Measurements from ENCODE around the gene TEC. TPM values are rescaled to one million over a fixed set of nuclear protein-coding genes. Genes with fewer than 3 reads are reported as not detected.

Gene TEC
- total RNA-seq, 6 experiments from 2014 or later = 1.5 to 4.2 (median 3.0) TPM

GRCh38 chr4:48122756-48123155 lies 146.9 kb downstream of the TEC start:
- H3K9me3 ChIP-seq = no peaks in the 10 kb centered on the region
- ATAC-seq = no peak

GRCh38 chr4:48121180-48121579 lies 148.5 kb downstream of the TEC start:
- Histone ChIP-seq H3K4me3 (no peak overlapping the region), H3K4me1 (no peaks in the 10 kb centered on the region), H3K27ac (no peak overlapping the region), H3K27me3 (no peaks in the 10 kb centered on the region), H3K9me3 (no peaks in the 10 kb centered on the region), H3K36me3 (no peaks in the 10 kb centered on the region)
- 83% methylated on average over 2 of the region's 2 CpGs for WGBS (ENCODE audit: insufficient coverage, low coverage, low lambda C conversion rate, missing lambda C conversion rate)
- ATAC-seq (no peak), DNase-seq (no peak)
- intact Hi-C loops (cut with DNase I) = loop anchor here in 1 of 2 donors (10.0 kb wide), 1 partner anchor 154 kb away; no protein-coding TSS in a partner anchor
- TF ChIP-seq CTCF (IDR thresholded peaks at IDR 0.05) = no peak
- no peak for TF ChIP-seq POLR2A (IDR thresholded peaks at IDR 0.05)

More at GRCh38 chr4:48122756-48123155, 146.9 kb downstream of the TEC start:
- H3K36me3 ChIP-seq = no peaks in the 10 kb centered on the region
- 75% methylated on average over 1 of the region's 1 CpG for WGBS (ENCODE audit: insufficient coverage, low coverage, low lambda C conversion rate, missing lambda C conversion rate)
- TF ChIP-seq POLR2A (IDR thresholded peaks at IDR 0.05) (no peak), CTCF (IDR thresholded peaks at IDR 0.05) (no peak)
- H3K4me1 ChIP-seq = no peaks in the 10 kb centered on the region
- intact Hi-C loops (cut with DNase I) = loop anchor here in 1 of 2 donors (10.0 kb wide), 1 partner anchor 152 kb away; no protein-coding TSS in a partner anchor
- no peaks in the 10 kb centered on the region for H3K27me3 ChIP-seq
- H3K4me3 ChIP-seq = no peak overlapping the region
- H3K27ac ChIP-seq = no peak overlapping the region
- DNase-seq = no peak

- Histone ChIP-seq H3K27ac (no peak overlapping the region), H3K4me3 (no peak overlapping the region), H3K9me3 (no peaks in the 10 kb centered on the region), H3K4me1 (no peaks in the 10 kb centered on the region), H3K27me3 (no peaks in the 10 kb centered on the region), H3K36me3 (no peaks in the 10 kb centered on the region)
- TF ChIP-seq CTCF (IDR thresholded peaks at IDR 0.05) (no peak), POLR2A (IDR thresholded peaks at IDR 0.05) (no peak)
- ATAC-seq = no peak
- no peak for DNase-seq
- 82% methylated on average over 13 of the region's 13 CpGs for WGBS (ENCODE audit: insufficient coverage, low coverage, low lambda C conversion rate, missing lambda C conversion rate)
- intact Hi-C loops (cut with DNase I) = loop anchor here in 1 of 2 donors (10.0 kb wide), 1 partner anchor 155 kb away; no protein-coding TSS in a partner anchor
These were observed 149.5 kb downstream of the TEC start for GRCh38 chr4:48120132-48120531.

- intact Hi-C loops (cut with DNase I) = loop anchor here in 1 of 2 donors (10.0 kb wide), 1 partner anchor 155 kb away; no protein-coding TSS in a partner anchor
- no peaks in the 10 kb centered on the region for H3K4me1 ChIP-seq
- H3K36me3 ChIP-seq = no peaks in the 10 kb centered on the region
- H3K9me3 ChIP-seq = no peaks in the 10 kb centered on the region
- TF ChIP-seq POLR2A (IDR thresholded peaks at IDR 0.05) = no peak
- TF ChIP-seq CTCF (IDR thresholded peaks at IDR 0.05) = no peak
- H3K27ac ChIP-seq = no peak overlapping the region
- no peaks in the 10 kb centered on the region for H3K27me3 ChIP-seq
- no peak for DNase-seq
- no peak overlapping the region for H3K4me3 ChIP-seq
- ATAC-seq = no peak
These were observed 150.0 kb downstream of the TEC start for GRCh38 chr4:48119646-48120045.

- DNase-seq = no peak
- no peak overlapping the region for H3K27ac ChIP-seq
- ATAC-seq = no peak
- no peaks in the 10 kb centered on the region for H3K4me1 ChIP-seq
- H3K36me3 ChIP-seq = no peaks in the 10 kb centered on the region
- TF ChIP-seq CTCF (IDR thresholded peaks at IDR 0.05) (no peak), POLR2A (IDR thresholded peaks at IDR 0.05) (no peak)
- intact Hi-C loops (cut with DNase I) = no loop called here
- no peaks in the 10 kb centered on the region for H3K9me3 ChIP-seq
- no peaks in the 10 kb centered on the region for H3K27me3 ChIP-seq
- H3K4me3 ChIP-seq = no peak overlapping the region
- WGBS (ENCODE audit: insufficient coverage, low coverage, low lambda C conversion rate, missing lambda C conversion rate) = 81% methylated on average over 2 of the region's 2 CpGs
These were observed 151.6 kb downstream of the TEC start for GRCh38 chr4:48118081-48118480.
